ENCODE measurements around the gene SRC.

The SRC gene

DNA sequence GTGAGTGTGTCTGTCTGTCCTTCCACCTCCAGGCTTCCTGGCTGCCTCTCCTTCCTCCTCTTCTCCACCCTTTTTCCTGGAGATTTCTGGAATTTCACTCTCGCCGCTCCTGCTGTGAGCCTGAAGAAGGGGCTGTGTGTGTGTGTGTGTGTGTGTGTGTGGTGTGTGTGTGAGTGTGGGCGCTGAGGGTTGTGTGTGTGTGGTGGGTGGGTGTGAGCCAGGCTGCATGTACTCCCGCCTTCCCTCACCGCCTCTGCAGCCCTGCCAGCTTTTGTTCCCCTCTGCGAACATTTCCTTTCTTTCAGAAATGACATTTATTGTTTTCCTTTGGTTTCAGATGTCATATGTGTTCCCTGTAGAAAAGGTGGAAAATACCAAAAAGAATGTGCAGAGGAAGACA lies 76.0 kb downstream of the SRC start:
- H2AFZ ChIP-seq (ENCODE audit: low read depth, low read length), result peak overlapping the region; percentile 63
- H3K27me3 ChIP-seq (ENCODE audit: insufficient read depth, low read length), result no peaks in the 10 kb centered on the region
- H3K4me3 ChIP-seq (ENCODE audit: low read length), result no peak overlapping the region

DNA sequence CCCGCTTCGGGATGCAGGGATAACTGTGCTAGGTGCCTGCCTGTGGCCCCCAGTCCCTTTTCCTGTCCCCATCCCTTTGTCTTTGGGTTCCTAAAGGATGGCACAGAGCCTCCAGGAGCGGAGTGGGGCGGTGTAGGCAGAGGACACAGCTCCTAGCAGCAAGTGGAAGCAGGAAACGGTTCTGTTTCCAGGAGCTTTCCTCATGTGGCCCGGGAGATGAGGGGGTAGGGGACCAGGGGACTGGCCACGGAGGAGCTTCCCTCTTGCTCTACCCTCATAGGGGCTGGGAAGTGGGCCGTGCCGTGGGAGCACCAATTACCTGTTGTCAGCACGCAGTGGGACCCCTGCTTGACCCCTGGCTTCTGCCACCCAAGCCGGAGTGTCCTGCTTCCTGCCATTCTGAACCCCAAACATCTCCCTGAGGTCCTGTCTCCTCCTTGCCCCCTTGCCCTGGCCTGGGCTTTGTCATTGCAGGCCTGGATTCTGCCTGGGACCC lies 76.9 kb downstream of the SRC start:
- H3K9me3 ChIP-seq (ENCODE audit: low read length), result no peaks in the 10 kb centered on the region
- H3K4me1 ChIP-seq (ENCODE audit: insufficient read depth, low read length), result peaks cover 48% of the 10 kb centered on the region
- H3K36me3 ChIP-seq (ENCODE audit: insufficient read depth, low read length), result no peaks in the 10 kb centered on the region
- no peaks in the 10 kb centered on the region for H3K27me3 ChIP-seq (ENCODE audit: insufficient read depth, low read length)
- no peak overlapping the region for H3K4me3 ChIP-seq (ENCODE audit: low read length)
- H2AFZ ChIP-seq (ENCODE audit: low read depth, low read length), result peak overlapping the region; percentile 63

More for the DNA sequence above, 76.0 kb downstream of the SRC start:
- Histone ChIP-seq H3K9me3 (ENCODE audit: low read length) (no peaks in the 10 kb centered on the region), H3K4me1 (ENCODE audit: insufficient read depth, low read length) (peaks cover 56% of the 10 kb centered on the region), H3K36me3 (ENCODE audit: insufficient read depth, low read length) (no peaks in the 10 kb centered on the region)

DNA sequence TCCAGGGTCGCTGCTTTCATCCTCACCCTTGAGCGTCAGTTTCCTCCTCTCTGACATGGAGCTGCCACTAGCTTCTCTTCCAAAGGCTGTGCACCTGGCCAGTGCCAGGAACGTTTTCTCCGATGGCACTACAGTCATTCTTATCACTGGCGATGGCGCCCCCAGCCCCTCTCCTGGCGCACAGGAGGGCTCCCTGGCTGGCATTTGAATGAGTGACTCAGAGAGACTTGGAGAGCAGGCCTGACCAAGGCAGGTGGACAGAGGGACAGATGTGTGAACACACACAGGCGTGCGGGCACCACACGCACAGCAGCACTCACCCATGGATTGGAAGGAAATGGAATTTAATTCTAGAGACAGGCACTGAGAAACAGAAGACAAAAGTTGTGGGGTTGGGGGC lies 77.6 kb downstream of the SRC start:
- Histone ChIP-seq H2AFZ (ENCODE audit: low read depth, low read length) (no peak overlapping the region), H3K4me3 (ENCODE audit: low read length) (no peak overlapping the region), H3K4me1 (ENCODE audit: insufficient read depth, low read length) (peaks cover 41% of the 10 kb centered on the region), H3K36me3 (ENCODE audit: insufficient read depth, low read length) (no peaks in the 10 kb centered on the region), H3K9me3 (ENCODE audit: low read length) (no peaks in the 10 kb centered on the region), H3K27me3 (ENCODE audit: insufficient read depth, low read length) (no peaks in the 10 kb centered on the region)

DNA sequence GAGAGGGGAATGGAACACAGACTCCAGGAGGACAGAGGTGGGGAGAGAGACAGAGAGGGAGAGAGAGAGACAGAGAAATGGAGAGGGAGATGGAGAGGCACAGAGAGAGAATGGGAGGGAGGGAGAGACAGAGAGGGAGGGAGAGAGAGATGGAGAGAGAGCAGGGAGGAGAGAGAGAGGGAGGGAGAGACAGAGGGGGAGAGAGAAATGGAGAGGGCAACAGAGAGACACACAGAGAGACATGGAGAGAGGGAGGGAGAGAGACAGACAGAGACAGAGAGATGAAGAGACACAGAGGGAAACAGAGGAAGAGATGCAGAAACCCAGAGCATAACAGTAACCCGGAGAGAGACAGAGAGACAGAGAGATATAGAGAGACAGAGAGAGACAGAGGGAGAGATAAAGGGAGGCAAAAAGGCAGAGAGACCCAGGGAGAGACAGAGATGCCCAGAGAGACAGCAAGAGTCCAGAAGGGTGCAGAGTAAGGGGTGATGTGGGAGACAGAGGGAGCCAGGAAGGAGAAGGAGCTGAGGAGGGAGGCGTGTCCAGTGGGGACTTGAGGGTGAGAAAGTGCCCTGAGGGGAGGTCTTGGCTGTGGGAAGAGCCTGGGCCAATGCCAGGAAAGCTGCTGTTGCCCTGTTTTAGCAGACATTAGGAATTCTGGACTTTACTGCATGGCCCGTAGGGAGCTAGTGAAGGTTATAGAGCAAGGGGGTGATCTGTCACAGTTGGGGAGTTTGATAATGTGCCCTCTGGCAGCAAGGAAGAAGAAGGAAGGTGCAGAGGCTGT lies 78.3 kb downstream of the SRC start:
- H3K27me3 ChIP-seq (ENCODE audit: insufficient read depth, low read length), result no peaks in the 10 kb centered on the region
- H2AFZ ChIP-seq (ENCODE audit: low read depth, low read length), result no peak overlapping the region

DNA sequence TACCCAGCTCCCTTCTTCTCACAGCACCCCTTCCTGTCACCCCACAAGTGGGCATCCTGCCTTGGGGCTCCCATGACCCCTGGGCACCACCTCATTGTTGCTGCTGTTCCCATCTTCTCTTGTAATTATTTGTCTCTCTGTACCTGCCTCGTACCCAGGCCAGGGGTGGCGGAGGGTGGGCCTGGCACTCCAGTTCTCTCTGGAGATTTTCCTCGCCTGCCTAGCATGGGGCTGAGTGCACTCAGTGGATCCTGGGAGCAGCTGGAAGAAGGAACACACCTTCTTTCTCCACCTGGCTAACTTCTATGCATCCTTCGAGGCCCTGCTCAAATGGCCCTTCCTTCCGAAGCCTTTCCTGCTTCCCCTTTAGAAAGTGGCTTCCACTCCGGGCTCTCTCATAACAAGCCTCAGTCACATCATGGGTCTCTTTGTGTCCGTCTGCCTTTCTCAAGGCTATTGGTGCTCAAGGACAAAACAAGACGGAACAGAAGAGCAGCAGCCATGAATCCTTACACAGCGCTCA lies 79.2 kb downstream of the SRC start:
- no peak overlapping the region for H3K4me3 ChIP-seq (ENCODE audit: low read length)
- H2AFZ ChIP-seq (ENCODE audit: low read depth, low read length), result no peak overlapping the region
- H3K4me1 ChIP-seq (ENCODE audit: insufficient read depth, low read length), result peaks cover 29% of the 10 kb centered on the region
- no peaks in the 10 kb centered on the region for H3K9me3 ChIP-seq (ENCODE audit: low read length)
- no peaks in the 10 kb centered on the region for H3K27me3 ChIP-seq (ENCODE audit: insufficient read depth, low read length)
- no peaks in the 10 kb centered on the region for H3K36me3 ChIP-seq (ENCODE audit: insufficient read depth, low read length)

More for the DNA sequence above, 78.3 kb downstream of the SRC start:
- Histone ChIP-seq H3K9me3 (ENCODE audit: low read length) (no peaks in the 10 kb centered on the region), H3K4me3 (ENCODE audit: low read length) (no peak overlapping the region), H3K4me1 (ENCODE audit: insufficient read depth, low read length) (peaks cover 38% of the 10 kb centered on the region), H3K36me3 (ENCODE audit: insufficient read depth, low read length) (no peaks in the 10 kb centered on the region)

DNA sequence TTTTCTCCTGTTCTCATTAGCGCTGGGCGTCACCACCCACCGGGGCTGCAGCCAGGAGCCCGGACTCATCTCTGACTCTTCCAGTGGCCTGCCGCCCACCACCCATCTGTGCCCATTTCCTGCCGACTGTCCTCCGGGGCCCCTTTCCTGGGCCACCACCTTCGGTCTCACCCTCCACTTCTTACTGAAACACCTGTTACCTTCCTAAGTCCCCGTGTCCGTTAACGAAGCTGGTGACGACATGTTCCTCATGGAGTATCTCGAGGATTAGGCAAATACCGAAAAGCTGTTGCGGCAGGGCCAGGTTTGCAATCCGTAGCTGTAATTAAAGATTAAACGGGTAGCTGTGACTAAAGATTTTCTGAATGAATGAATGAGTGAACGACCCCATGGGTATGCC lies 80.2 kb downstream of the SRC start:
- H3K9me3 ChIP-seq (ENCODE audit: low read length), result no peaks in the 10 kb centered on the region
- H3K4me3 ChIP-seq (ENCODE audit: low read length), result no peak overlapping the region
- H3K36me3 ChIP-seq (ENCODE audit: insufficient read depth, low read length), result no peaks in the 10 kb centered on the region
- H3K27me3 ChIP-seq (ENCODE audit: insufficient read depth, low read length), result no peaks in the 10 kb centered on the region
- H3K4me1 ChIP-seq (ENCODE audit: insufficient read depth, low read length), result peaks cover 20% of the 10 kb centered on the region
- no peak overlapping the region for H2AFZ ChIP-seq (ENCODE audit: low read depth, low read length)

DNA sequence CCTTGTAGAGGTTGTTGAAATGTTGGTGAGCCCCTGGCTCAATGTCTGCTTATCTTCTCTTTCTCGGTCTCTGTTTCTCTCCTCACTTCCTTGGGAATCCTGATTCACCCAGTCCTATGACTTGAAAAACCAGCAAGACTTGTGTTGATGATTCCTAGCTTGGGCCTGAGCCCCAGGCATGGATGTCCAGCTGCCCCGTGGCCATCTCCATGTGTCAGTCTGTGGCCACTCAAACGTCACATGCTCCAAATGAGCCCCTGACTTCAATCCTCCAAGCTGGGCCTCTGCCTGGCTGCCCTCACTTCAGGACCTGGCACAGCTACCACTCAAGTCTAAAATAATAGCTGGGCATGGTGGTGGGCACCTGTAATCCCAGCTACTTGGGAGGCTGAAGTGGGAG lies 81.0 kb downstream of the SRC start:
- Histone ChIP-seq H3K4me3 (ENCODE audit: low read length) (no peak overlapping the region), H2AFZ (ENCODE audit: low read depth, low read length) (no peak overlapping the region), H3K27me3 (ENCODE audit: insufficient read depth, low read length) (no peaks in the 10 kb centered on the region), H3K4me1 (ENCODE audit: insufficient read depth, low read length) (peaks cover 11% of the 10 kb centered on the region), H3K36me3 (ENCODE audit: insufficient read depth, low read length) (no peaks in the 10 kb centered on the region), H3K9me3 (ENCODE audit: low read length) (no peaks in the 10 kb centered on the region)

DNA sequence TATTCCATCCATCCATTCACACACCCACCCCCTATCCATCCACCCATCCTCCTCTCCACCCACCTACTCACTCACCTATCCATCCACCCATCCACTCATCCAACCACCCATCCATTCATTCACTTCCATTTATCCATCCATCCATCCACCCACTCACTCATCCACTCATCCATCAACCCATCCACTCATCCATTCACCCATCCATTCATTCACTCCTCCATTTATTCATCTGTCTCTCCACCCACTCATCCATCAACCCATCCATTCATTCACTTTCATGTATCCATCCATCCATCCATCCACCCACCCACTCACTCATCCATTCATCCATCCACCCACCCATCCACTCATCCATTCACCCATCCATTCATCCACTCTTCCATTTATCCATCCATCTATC lies 84.1 kb downstream of the SRC start:
- H3K4me3 ChIP-seq (ENCODE audit: low read length), result no peak overlapping the region

DNA sequence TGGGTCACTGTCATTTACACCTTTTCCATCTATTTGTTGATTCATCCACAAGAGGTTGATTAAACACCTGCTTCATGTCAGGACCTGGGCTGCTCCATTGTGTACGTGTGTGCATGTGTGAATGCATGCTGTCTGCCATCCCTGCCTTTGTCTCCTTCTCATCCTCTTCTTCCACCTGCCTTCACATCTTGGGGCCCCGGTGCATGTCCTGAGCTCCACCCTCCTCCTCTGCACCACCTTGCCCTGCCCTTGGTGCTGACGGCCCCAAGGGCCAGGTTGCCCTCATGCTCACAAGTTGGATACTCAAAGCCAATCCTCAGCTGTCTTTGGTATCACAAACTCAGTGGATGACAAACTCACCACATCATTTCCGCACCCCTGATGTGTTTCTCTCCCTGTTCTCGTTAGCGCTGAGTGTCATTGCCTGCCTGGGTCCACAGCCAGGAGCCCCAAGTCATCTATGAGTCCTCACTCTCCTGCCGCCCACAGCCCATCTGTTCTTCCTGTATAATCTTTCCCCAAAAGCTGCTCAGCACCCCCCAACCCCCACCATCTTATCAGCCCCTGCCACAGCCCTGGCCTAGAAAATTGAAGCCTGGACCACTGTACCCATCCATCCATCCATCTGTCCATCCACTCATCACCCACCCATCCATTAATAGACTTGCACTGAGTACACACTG lies 85.0 kb downstream of the SRC start:
- Histone ChIP-seq H3K9me3 (ENCODE audit: low read length) (no peaks in the 10 kb centered on the region), H3K4me3 (ENCODE audit: low read length) (no peak overlapping the region), H3K36me3 (ENCODE audit: insufficient read depth, low read length) (no peaks in the 10 kb centered on the region), H2AFZ (ENCODE audit: low read depth, low read length) (no peak overlapping the region), H3K27me3 (ENCODE audit: insufficient read depth, low read length) (no peaks in the 10 kb centered on the region), H3K4me1 (ENCODE audit: insufficient read depth, low read length) (no peaks in the 10 kb centered on the region)

More for the DNA sequence above, 84.1 kb downstream of the SRC start:
- H3K27me3 ChIP-seq (ENCODE audit: insufficient read depth, low read length), result no peaks in the 10 kb centered on the region
- no peak overlapping the region for H2AFZ ChIP-seq (ENCODE audit: low read depth, low read length)
- H3K4me1 ChIP-seq (ENCODE audit: insufficient read depth, low read length), result no peaks in the 10 kb centered on the region
- no peaks in the 10 kb centered on the region for H3K9me3 ChIP-seq (ENCODE audit: low read length)
- H3K36me3 ChIP-seq (ENCODE audit: insufficient read depth, low read length), result no peaks in the 10 kb centered on the region

DNA sequence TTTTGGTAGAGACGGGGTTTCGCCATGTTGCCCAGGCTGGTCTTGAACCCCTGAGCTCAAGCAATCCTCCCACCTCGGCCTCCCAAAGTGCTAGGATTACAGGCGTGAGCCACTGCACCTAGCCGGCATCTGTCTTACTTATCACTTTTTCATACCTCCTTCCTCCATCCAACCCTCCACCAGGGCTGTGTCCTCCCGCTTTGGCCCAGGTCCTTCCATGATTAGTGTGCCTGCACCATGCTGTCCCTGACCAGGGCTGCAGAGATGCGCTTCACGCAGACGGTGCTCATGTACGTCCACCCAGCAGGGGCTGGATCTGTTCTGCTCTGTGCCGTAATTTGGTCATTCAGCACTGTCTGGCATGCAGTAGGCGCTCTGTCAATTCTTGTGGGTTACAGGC lies 85.8 kb downstream of the SRC start:
- no peak overlapping the region for H2AFZ ChIP-seq (ENCODE audit: low read depth, low read length)
- H3K36me3 ChIP-seq (ENCODE audit: insufficient read depth, low read length), result no peaks in the 10 kb centered on the region
- no peaks in the 10 kb centered on the region for H3K27me3 ChIP-seq (ENCODE audit: insufficient read depth, low read length)
- H3K4me3 ChIP-seq (ENCODE audit: low read length), result no peak overlapping the region
- no peaks in the 10 kb centered on the region for H3K4me1 ChIP-seq (ENCODE audit: insufficient read depth, low read length)
- no peaks in the 10 kb centered on the region for H3K9me3 ChIP-seq (ENCODE audit: low read length)

DNA sequence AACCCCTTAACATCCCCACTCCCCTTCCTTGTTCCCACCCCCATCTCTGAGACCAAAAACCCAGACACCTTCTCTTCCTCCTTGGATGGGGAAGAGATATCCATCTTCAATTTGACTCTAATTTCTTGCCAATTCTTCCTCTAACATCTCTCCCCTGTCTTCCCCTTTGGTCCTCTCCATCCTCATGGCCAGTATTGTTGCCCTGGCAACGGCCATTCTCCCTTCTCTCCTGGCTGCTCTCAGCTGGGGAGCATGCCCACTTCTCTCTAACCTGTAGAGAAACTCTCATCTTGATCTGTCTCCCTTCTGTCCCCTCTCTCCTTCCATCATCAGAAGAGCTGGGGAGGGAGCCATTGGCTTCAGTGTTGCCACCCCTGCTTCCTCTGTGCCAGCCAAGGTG lies 86.7 kb downstream of the SRC start:
- H2AFZ ChIP-seq (ENCODE audit: low read depth, low read length), result no peak overlapping the region
- no peaks in the 10 kb centered on the region for H3K27me3 ChIP-seq (ENCODE audit: insufficient read depth, low read length)
- H3K9me3 ChIP-seq (ENCODE audit: low read length), result no peaks in the 10 kb centered on the region
- H3K4me3 ChIP-seq (ENCODE audit: low read length), result no peak overlapping the region
- no peaks in the 10 kb centered on the region for H3K36me3 ChIP-seq (ENCODE audit: insufficient read depth, low read length)
- no peaks in the 10 kb centered on the region for H3K4me1 ChIP-seq (ENCODE audit: insufficient read depth, low read length)

DNA sequence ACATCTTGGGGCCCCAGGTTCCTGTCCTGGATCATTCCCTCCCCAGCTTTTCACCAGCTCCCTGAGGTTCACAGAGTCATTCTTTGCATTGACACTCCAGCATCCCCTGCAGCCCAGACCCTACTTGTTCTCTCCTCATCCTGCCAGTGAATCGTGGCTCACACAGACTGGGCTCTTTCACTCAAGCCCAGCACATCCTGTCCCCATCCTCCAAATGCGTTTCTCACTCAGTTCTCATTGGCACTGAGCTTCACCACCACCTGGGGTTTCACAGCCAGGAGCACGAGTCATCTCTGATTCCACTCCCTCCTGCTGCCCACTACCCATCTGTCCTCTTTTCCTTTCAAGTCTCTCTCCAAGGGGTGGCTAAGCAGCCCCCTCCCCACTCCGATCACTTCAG lies 89.7 kb downstream of the SRC start:
- no peak overlapping the region for H3K4me3 ChIP-seq (ENCODE audit: low read length)
- no peaks in the 10 kb centered on the region for H3K36me3 ChIP-seq (ENCODE audit: insufficient read depth, low read length)
- no peaks in the 10 kb centered on the region for H3K27me3 ChIP-seq (ENCODE audit: insufficient read depth, low read length)
- no peak overlapping the region for H2AFZ ChIP-seq (ENCODE audit: low read depth, low read length)
- peaks cover 7% of the 10 kb centered on the region for H3K4me1 ChIP-seq (ENCODE audit: insufficient read depth, low read length)
- H3K9me3 ChIP-seq (ENCODE audit: low read length), result no peaks in the 10 kb centered on the region

DNA sequence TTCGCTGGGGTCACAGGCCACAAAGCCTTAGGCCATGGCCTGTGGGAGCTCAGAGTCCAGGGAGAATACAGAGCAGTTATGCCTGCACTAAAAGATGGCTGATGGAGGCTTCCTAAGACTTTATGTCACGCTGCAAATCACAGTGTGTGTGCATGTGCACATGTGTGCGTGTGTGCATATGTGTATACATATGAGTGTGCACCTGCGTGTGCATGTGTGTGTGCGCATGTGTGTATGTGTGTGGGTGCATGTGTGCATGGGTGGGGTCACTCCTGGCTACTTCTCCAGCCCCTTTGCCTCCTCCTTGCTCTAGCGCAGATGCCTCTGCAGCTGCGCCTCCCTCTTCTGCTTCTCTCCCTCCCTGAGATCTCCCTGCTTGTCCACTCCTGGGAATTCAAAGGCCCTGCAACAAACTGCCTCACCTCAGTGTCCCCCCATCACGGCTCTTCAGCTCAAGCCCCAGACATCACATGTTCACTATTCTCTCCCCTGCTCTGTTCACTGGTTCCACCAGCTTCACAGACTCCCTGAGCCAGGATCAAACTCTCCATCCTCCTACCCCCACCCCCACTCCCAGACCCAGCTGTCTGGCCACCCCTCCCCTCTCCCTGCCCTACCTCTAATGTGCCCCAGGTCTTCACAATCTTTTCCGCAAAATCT lies 90.7 kb downstream of the SRC start:
- Histone ChIP-seq H3K9me3 (ENCODE audit: low read length) (no peaks in the 10 kb centered on the region), H3K4me3 (ENCODE audit: low read length) (no peak overlapping the region), H3K4me1 (ENCODE audit: insufficient read depth, low read length) (peaks cover 7% of the 10 kb centered on the region), H3K27me3 (ENCODE audit: insufficient read depth, low read length) (no peaks in the 10 kb centered on the region), H3K36me3 (ENCODE audit: insufficient read depth, low read length) (no peaks in the 10 kb centered on the region), H2AFZ (ENCODE audit: low read depth, low read length) (no peak overlapping the region)

Measured in neuron (in vitro differentiated cells).